Activated CD4-positive, alpha-beta T cell treated with anti-CD3 and anti-CD28 coated beads, Interleukin-2, amount 50 U/mL, for 1 hour (primary cell): ENCODE results near the gene FTCD.

Experiments
- DNase-seq: peaks from one replicate; pipeline ENCODE4 v3.0.0-alpha.2; 2020

The FTCD gene

DNA sequence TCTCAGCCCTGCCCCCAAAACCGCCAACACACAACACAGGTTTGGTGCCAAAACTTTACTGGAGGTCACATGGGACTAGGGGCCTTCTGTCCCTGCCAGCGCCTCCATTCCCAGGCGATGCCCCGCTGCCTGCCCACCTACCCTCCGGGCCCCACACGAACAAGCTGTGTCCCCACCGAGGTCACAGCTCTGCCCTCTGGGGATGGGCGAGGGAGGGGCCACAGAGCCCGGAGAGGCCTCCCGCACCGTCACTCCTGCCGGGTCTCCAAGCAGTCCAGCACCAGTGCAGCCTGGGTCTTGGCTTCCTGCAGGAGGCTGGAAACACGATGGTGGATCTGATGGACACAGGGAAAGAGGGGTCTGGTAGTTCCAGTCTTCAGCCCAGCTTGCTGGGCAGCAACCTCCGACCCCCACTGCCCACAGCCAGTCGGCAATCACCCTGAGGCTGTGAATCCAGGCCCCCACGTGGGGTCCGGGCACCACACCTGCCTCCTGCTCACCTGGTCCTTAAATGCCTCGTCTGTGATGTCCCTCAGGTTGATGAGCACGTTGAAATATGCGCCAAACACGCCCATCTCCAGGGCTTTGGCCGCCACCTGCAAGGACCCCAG lies 18.5 kb downstream of the FTCD start:
- no peak for DNase-seq

DNA sequence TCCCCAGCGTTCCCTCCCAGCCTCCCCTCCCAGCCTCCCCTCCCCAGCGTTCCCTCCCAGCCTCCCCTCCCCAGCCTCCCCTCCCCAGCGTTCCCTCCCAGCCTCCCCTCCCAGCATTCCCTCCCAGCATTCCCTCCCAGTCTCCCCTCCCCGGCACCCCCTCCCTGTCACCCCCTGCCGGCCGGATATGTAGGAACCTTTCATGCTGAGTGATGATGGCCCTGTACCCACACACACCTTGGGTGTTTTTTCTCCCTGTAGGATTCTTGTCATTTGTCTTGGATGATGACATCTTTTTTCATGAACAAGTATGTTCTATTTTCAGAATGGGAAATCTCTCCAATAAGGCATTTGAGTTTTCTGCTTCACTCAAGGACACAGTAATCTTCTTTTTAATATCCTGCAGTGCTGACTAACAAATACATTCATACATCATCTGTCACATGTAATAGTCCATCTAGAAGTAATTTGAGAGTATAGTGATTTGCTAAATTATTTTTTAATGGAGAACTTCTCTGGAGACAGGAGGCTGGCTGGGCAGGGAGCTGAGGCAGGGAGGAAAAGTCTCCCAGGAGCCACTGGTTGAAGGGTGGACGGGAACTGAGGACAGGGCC lies 19.5 kb downstream of the FTCD start:
- no peak for DNase-seq

DNA sequence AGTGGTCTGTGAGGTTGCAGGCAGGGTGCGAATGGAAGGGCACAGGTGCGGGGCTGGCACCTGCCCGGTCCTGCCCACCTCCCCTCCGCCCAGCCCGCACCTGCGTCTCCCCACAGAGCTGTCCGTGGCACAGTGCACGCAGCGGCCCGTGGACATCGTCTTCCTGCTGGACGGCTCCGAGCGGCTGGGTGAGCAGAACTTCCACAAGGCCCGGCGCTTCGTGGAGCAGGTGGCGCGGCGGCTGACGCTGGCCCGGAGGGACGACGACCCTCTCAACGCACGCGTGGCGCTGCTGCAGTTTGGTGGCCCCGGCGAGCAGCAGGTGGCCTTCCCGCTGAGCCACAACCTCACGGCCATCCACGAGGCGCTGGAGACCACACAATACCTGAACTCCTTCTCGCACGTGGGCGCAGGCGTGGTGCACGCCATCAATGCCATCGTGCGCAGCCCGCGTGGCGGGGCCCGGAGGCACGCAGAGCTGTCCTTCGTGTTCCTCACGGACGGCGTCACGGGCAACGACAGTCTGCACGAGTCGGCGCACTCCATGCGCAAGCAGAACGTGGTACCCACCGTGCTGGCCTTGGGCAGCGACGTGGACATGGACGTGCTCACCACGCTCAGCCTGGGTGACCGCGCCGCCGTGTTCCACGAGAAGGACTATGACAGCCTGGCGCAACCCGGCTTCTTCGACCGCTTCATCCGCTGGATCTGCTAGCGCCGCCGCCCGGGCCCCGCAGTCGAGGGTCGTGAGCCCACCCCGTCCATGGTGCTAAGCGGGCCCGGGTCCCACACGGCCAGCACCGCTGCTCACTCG lies 23.3 kb downstream of the FTCD start:
- no peak for DNase-seq

DNA sequence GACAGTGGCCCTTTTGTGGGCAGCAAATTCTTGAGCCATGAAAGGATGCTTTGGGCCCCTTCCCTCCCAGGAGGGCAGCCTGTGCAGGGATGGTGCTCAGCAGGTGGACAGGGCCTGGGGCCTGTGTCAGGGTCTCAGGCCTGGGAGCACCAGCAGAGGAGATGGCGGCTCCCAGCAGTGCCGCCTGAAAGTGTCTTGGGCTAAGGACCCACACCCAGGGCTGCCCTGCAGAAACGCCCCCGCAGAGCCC lies 23.9 kb downstream of the FTCD start:
- no peak for DNase-seq

DNA sequence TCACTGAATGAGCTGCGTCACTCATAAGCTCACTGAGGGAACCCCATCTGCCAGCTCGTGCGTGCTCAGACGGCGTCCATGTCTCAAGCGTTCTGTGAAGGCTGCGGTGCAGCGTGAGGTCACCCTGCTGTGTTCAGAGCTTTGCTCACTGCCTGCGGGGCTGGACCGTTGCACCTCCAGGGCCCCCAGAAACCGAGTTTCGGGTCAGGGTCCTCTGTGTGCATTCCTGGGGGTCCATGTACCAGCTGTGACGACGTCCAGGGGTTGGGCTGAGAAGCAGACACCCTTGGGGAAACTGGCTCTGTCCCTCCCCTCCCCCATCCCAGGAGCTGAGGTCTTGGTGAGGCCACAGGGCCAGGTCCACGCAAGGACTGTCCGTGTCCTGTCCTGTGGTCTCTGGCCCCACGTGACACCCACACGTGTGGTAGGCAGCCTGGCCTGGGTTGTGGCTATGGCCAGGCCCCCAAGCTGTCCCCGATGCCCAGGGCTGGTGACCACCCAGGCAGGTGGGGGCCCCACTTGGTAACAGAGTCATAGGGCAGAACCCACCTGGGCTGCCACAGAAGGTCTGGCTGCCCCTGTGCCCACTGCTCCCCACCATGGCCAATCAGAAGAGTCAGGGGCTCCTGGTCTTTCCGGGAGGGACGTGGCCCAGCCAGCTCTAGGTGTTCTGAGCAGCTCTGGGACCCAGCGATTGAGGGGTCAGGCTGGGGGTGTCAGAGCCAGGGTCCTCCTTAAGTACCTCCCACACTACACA lies 24.4 kb downstream of the FTCD start:
- no peak for DNase-seq

DNA sequence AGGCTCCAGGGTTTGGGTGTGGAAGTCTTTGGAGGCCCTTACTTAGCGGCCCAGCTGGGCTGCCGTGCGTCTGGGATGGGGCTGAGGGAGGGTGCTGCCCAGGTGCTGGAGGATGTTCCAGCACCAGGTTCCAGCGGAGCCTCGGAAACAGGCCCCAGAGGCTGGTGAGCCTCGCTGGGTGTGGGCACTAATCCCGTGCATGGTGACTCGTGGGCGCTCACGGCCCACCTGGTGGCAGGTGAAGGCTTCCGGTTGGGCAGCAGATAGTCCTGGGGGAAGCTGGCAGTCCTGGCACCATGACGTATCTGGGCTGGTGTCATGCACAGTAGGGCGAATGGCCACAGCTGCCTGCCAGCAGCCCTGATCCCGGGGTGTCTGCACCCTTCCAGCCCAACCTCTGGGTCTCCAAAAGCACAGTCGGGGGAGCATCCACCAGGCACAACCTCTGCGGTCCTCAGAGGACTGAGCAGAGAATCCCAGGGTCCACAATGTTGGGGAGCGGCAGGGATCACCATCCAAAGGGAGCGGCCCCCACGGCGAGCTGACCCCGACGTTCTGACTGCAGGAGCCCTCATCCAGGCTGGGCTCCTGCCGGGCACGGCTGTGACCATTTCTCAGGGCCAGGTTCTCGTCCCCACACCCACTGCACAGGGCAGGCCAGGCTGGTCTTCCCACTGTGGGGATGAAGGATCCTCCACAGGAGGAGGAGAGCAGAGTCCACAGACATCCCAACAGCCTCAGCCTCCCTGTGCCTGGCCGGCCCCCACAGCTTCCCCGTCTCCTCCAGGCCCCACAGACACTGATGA lies 25.3 kb downstream of the FTCD start:
- DNase-seq: no peak

DNA sequence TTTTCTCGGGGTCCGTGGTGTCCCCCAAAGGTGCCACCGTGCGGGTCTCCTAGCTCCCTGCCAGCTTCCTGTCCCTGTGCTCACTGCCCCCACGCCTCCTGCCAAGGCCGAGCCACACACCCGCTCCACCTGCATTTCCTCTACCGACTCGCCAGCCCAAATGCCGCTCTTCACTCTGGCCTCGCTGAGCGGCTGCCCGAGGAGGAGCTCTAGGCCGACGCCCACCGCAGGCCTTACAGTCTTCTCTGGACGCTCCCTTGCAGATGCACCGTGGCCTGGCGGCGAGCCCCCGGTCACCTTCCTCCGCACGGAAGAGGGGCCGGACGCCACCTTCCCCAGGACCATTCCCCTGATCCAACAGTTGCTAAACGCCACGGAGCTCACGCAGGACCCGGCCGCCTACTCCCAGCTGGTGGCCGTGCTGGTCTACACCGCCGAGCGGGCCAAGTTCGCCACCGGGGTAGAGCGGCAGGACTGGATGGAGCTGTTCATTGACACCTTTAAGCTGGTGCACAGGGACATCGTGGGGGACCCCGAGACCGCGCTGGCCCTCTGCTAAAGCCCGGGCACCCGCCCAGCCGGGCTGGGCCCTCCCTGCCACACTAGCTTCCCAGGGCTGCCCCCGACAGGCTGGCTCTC lies 26.3 kb downstream of the FTCD start:
- no peak for DNase-seq

DNA sequence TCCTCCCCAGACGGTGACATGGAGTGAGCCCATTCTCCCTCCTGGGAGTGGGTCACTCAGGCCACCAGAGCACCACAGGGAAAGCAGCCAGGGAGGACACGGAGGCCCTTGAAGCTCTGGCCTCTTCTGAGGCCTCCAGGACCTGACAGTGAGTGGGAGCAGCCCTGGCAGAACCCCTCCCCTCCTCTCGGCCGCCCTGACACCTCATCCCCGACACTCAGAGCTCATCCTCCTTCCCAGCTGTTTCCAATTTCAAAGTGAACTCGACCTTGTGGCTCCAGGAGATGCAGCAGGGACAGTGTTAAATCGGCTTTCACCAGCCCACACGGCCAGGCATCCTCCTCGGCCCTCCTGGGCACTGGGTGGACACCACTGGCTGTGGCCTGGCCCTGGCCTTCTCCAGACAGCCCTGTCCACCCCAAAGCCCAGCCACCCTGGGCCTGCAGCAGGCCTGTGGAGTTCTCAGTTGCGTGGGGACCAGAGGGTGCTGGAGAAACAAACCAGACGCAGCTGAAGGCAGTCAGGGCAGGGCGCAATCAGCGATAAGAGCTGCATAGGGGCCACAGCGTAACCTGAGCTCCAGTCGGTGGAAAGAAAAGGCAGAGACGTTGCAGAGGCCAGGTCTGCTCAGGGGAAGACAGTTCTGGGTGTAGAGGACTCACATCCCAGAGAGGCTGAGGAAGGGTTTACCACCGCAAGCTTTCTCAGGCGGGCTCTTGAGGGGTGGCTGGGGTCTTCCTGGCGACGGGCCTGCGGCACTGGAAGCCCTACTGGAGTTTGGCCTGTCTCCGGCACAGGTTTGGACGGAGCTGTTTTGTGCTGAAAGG lies 27.1 kb downstream of the FTCD start:
- no peak for DNase-seq

DNA sequence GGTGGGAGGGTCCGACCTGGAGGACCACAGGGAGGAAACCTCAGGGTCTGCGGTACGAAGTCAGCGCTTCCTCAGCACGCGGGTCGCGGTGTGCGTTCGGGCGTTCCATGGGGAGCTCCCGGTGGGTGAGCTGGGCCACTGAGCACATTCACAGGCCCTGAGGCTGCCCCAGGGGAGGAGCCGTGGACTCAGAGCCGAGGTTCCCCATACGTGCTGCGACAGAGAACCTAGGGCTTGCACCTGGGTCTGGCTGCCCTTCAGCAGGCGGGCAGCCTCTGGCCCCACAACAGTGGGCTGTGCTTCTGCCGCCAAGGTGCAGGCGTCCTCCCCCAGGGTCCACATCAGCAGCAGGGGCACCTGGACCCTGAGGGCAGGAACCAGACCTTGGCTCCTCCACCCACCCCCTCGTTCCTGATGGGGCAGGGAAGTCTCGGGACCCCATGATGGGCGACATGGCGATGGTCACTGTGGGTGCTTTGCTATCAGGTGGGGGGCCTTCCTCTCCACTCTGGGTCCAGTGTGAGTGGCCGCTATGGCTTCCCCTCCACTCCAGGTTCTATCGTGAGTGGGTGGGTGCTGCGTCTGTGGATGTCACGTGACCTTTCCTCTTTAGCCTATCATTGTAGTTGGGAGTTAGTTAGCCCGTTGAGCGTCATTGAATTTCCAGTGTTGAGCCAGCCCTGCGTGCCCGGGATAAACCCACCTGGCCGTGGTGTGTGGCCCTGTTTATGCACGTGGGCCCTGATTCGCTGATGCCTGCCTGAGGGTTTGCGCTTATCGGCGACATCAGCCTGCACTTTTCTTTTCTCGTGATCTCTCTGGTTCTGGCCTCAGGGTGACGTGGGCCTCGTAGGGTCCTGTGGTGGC lies 27.9 kb downstream of the FTCD start:
- DNase-seq: no peak

DNA sequence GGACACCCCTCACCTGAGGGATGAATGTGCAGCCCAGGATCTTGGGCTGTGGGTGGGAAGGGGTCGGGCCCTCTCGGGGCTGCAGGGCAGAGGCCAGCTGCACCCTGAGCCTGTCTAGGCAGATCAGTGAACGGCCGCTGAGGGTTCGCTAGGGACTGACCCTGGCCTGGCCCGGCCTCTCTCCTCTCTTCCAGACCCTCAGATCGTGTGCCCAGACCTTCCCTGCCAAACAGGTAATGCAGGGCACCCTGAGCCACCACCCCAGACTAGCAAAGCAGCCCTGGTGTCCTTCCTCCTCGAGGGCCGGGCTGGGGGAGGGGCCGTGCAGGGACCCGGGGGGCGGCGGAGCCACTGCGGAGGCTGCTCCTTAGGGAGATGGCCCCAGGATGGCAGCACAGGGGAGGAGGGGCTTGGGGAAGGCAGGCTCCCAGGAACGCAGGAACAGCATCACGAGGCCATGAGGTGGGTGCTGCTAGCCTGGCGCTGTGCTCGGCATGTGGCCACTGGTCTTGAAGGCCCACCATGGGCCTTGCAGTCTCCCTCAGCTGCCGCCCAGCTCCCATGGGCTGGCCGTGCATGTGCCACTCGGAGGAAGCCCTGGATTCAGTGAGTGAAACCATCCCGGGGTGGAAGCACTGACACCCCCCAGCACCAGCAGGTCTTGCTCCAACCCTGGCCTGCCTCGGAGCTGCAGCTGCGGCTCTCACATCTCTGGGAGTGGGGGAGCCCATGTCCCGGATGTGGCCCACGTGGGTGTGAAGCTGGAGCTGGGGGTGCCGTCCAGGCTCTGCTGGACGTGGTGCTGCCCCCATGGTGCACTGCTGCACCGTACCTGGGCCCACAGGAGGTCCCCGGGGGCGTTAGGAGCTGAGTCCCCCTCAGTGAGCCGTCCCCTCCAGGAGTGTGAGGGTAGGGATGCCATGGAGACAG lies 28.8 kb downstream of the FTCD start:
- DNase-seq: no peak

DNA sequence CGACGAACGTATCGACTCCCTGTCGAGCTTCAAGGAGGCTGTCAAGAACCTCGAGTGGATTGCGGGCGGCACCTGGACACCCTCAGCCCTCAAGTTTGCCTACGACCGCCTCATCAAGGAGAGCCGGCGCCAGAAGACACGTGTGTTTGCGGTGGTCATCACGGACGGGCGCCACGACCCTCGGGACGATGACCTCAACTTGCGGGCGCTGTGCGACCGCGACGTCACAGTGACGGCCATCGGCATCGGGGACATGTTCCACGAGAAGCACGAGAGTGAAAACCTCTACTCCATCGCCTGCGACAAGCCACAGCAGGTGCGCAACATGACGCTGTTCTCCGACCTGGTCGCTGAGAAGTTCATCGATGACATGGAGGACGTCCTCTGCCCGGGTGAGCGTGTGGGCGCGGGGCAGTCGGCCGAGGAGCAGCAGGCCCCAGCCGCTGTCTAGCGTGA lies 29.5 kb downstream of the FTCD start:
- DNase-seq: no peak

DNA sequence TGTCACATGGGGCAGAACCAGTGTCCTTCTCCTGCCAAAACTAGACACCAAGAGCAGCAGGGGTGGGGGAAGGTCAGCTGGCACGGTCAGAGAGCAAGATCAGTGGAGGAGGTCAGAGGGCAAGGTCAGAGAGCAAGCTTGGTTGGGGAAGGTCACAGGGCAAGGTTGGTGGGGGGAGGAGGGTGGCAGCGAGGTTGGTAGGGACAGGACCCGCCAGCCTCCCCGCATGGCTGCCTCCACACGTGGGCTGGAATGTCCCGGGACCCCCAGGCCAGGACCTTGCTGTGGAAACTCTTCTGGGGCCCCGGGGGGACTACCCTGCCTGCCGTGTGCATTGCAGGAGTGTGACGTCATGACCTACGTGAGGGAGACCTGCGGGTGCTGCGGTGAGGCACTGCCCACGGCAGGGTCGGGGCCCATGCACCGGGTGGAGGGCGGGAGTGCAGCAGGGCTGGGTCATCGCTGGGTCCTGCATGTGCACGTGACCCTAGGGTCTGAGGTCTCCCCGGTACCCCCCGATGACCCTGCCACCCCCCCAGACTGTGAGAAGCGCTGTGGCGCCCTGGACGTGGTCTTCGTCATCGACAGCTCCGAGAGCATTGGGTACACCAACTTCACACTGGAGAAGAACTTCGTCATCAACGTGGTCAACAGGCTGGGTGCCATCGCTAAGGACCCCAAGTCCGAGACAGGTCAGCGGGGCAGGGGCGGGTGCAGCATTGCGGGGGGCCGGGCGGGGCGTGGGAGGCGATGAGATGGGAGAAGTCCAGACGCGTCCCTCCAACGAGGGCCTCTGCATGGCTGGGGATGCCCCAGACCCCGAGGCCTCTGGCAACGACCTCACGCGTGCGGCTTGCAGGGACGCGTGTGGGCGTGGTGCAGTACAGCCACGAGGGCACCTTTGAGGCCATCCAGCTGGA lies 30.2 kb downstream of the FTCD start:
- DNase-seq: no peak

DNA sequence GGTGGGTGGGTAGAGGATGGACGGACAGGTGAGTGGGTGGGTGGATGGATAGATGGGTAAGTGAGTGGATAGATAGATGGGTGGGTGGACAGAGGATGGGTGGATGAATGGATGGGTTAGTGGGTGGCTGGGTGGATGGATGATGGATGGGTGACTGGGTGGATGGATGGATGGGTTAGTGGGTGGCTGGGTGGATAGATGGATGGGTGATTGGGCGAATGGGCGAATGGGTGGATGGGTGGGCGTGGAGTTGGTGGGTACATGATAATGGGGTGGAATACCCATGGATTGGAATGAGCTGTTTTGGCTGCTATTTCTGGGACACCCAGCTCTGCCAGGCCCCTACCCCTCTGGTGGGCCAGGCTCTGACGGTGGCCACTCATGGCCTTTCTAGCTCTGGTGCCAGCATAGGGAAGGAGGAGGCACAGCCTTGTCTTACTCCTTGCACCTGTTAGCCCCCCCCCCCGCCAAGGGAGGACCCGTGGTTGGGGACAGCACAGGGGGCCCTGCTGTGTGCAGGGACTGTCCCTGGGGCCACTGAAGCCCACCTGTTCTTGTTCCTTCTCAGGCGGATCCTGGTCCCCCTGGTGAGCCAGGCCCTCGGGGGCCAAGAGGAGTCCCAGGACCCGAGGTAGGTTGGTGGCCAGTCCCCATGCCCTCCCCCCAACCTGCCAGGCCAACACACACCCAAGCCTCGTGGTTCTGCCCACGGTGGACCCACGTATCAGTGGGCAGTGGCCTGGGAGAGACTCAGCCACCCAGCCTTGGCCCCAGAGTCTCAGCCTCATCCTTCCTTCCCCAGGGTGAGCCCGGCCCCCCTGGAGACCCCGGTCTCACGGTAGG lies 31.1 kb downstream of the FTCD start:
- no peak for DNase-seq

DNA sequence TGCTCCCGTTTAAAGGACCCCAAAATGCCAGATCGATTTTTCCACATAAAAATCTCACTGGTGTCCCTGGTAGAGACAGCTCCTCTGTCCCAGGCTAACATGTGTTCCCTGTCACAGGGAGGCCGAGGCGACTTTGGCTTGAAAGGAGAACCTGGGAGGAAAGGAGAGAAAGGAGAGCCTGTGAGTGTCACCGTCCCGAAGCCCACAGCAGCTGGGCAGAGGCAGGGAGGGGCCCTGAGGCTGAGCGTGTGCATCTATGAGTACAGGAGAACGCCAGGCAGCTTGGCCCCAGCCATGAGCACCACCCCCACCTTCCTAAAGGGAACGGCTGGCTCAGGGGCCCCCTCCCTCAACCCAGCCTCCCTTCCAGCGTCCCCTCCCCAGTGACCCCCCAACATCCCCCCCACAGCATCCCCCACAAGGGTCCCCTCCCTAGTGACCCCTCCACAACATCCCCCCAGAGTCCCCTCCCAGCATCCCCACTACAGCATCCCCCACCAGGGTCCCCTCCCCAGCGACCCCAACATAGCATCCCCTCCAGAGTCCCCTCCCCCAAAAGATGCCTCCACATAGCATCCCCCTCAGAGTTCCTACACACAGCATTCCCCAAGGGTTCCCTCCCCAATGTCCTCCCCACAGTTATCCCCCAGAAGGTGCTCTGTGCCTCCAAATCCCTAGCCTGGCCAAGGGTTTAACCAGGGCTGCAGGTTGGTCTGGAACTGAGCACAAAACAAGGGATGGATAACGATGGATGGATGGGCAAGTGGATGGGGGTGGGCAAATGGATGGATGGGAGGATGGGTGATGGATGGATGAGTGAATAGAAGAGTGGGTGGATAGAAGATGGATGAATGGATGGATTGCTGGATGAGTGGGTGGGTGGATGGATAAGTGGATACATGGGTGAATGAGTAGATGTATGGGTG lies 32.4 kb downstream of the FTCD start:
- no peak for DNase-seq

DNA sequence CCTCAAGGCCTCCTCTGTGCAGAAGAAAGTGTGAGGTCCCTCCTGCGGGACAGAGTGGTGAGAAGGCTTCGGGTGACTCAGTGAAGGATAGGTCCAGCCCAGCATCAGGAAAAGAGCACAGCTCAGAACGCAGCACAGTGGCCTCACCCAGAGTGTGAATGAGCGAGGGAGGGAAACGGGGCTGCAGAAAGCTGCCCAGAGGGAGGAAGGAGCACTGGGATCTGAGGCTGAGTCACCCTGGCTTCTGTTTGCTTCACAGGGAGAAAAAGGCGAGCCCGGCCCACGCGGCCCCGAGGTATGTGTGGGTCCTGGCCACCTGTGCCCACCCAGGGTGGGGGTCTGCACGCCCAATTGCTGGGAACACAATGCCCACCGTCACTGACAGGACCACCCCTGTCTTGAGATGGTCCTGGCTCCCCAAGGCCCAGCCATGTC lies 33.1 kb downstream of the FTCD start:
- DNase-seq: no peak
